HepG2 (cell line): ENCODE measurements around the gene MTA3. TPM values are rescaled to one million over a fixed set of nuclear protein-coding genes. Genes with fewer than 3 reads are reported as not detected.

Experiments used
- CBFB ChIP-seq: sonication (generic); formaldehyde crosslinking; IDR thresholded peaks from 2 replicates; pipeline ENCODE4 v1.4.0; 2020; ENCODE audit warnings: missing genetic modification reagents
- FOXM1 ChIP-seq: sonication (generic); formaldehyde crosslinking; IDR thresholded peaks from 2 replicates; pipeline ENCODE4 v1.5.0; 2020; ENCODE audit warnings: missing genetic modification reagents
- HDAC1 ChIP-seq: sonication (generic); formaldehyde crosslinking; IDR thresholded peaks from 2 replicates; pipeline ENCODE4 v1.5.1; 2020; ENCODE audit warnings: mild to moderate bottlenecking, missing genetic modification reagents
- HHEX ChIP-seq: IDR thresholded peaks from 2 replicates; pipeline ENCODE4 v1.6.1; 2016; ENCODE audit warnings: control low read depth
- HNRNPL ChIP-seq: fragments of 200-400 bp; formaldehyde crosslinking; IDR thresholded peaks from 2 replicates; pipeline ENCODE4 v1.6.1; 2017; ENCODE audit warnings: mild to moderate bottlenecking, low read depth, low read length
- LCORL ChIP-seq, 2 experiments: fragments of 450-650 bp in 1 of 2; sonication (generic) in 1 of 2; formaldehyde crosslinking in 1 of 2; IDR thresholded peaks; 2 replicates each; pipeline versions ENCODE4 v1.5.0 to v1.6.1; 2017 to 2020; ENCODE audit warnings: antibody characterized with exemption in 1 of 2, missing genetic modification reagents in 1 of 2
- MAZ ChIP-seq, 2 experiments: sonication (generic) in 1 of 2; formaldehyde crosslinking in 1 of 2; IDR thresholded peaks; 2 replicates each; pipeline versions ENCODE4 v1.5.0 to v1.6.1; 2012 to 2020; ENCODE audit warnings: low read depth in 2 of 2, mild to moderate bottlenecking in 2 of 2, borderline replicate concordance in 1 of 2, improper control_type of control experiment in 1 of 2, low read length in 1 of 2, missing genetic modification reagents in 1 of 2, moderate library complexity in 1 of 2
- MIER2 ChIP-seq: IDR thresholded peaks from 2 replicates; pipeline ENCODE4 v1.6.1; 2016; ENCODE audit warnings: missing biosample characterization, missing genetic modification reagents
- MTF2 ChIP-seq: sonication (generic); formaldehyde crosslinking; IDR thresholded peaks from 2 replicates; pipeline ENCODE4 v1.5.0; 2020; ENCODE audit warnings: missing genetic modification reagents, borderline replicate concordance
- MYNN ChIP-seq: sonication (generic); formaldehyde crosslinking; IDR thresholded peaks from 2 replicates; pipeline ENCODE4 v1.4.0; 2020; ENCODE audit warnings: mild to moderate bottlenecking, low read depth, missing genetic modification reagents
- POLR2A ChIP-seq, 2 experiments: IDR thresholded peaks; 2 replicates each; pipeline ENCODE4 v1.6.1; 2011; ENCODE audit warnings: low read depth in 2 of 2, low read length in 2 of 2, mild to moderate bottlenecking in 1 of 2, moderate library complexity in 1 of 2; ENCODE audit not compliant: insufficient read depth in 1 of 2
- TBX2 ChIP-seq: sonication (generic); formaldehyde crosslinking; IDR thresholded peaks from 2 replicates; pipeline ENCODE4 v1.5.0; 2020; ENCODE audit warnings: missing genetic modification reagents, mild to moderate bottlenecking, borderline replicate concordance
- ZMAT3 ChIP-seq: sonication (generic); formaldehyde crosslinking; conservative IDR thresholded peaks from 2 replicates; pipeline ENCODE4 v1.7.0; 2021; ENCODE audit warnings: missing genetic modification reagents
- ZNF350 ChIP-seq: sonication (generic); formaldehyde crosslinking; IDR thresholded peaks from 2 replicates; pipeline ENCODE4 v1.4.0; 2020; ENCODE audit warnings: mild to moderate bottlenecking, low read depth, missing genetic modification reagents, borderline replicate concordance
- ZNF777 ChIP-seq: sonication (generic); formaldehyde crosslinking; IDR thresholded peaks from 2 replicates; pipeline ENCODE4 v1.4.0; 2020; ENCODE audit warnings: missing genetic modification reagents
- ZNF790 ChIP-seq: sonication (generic); formaldehyde crosslinking; IDR thresholded peaks from 2 replicates; pipeline ENCODE4 v1.8.0; 2022; ENCODE audit warnings: missing genetic modification reagents, mild to moderate bottlenecking, borderline replicate concordance
- ZZZ3 ChIP-seq: sonication (generic); formaldehyde crosslinking; IDR thresholded peaks from 2 replicates; pipeline ENCODE4 v1.4.0; 2020; ENCODE audit warnings: missing genetic modification reagents, mild to moderate bottlenecking, borderline replicate concordance
- polyA plus RNA-seq, 8 experiments: library from polyadenylated mRNA; depleted of rRNA in 3 of 8; stranded (reverse) in 7 of 8; unstranded in 1 of 8; fragments of >200 nt; fragmentation: Illumina TruSeq in 4 of 8; extraction: Trizol in 4 of 8; gene quantifications; 2 replicates each; pipeline versions ENCODE4 v1.2.1 to v1.2.3, GENCODE V29; 2011 to 2016; ENCODE audit warnings: low read depth in 4 of 8, missing spikeins in 1 of 8, mixed read lengths in 1 of 8; ENCODE audit not compliant: insufficient read depth in 1 of 8
- total RNA-seq, 5 experiments: library from RNA; depleted of rRNA; stranded (reverse); fragments of >200 nt; fragmentation: Illumina TruSeq; extraction: Trizol; gene quantifications; 2 replicates each; pipeline ENCODE4 v1.2.3, GENCODE V29; 2016; ENCODE audit warnings: low read depth in 1 of 5
- TF ChIP-seq, protein P1 (sequence below), 2 experiments: sonication (generic) in 1 of 2; formaldehyde crosslinking in 1 of 2; IDR thresholded peaks; 2 replicates each; pipeline versions ENCODE4 v1.4.0 to v1.6.1; 2016 to 2020; ENCODE audit warnings: borderline replicate concordance in 1 of 2, low read depth in 1 of 2, mild to moderate bottlenecking in 1 of 2, missing genetic modification reagents in 1 of 2
- TF ChIP-seq, protein P2 (sequence below): sonication (generic); formaldehyde crosslinking; IDR thresholded peaks from 2 replicates; pipeline ENCODE4 v1.8.0; 2022; ENCODE audit warnings: mild to moderate bottlenecking, missing genetic modification reagents, borderline replicate concordance
- TF ChIP-seq, protein P3 (sequence below): sonication (generic); formaldehyde crosslinking; IDR thresholded peaks from 2 replicates; pipeline ENCODE4 v1.4.0; 2020; ENCODE audit warnings: missing genetic modification reagents; ENCODE audit errors: not compliant biosample characterization

The MTA3 gene
- total and polyA plus RNA-seq, 2 of the 13 experiments (the other 11 are each of a cell fraction or from before 2014, with no cell fraction given), result 48.8 to 77.8 TPM

DNA sequence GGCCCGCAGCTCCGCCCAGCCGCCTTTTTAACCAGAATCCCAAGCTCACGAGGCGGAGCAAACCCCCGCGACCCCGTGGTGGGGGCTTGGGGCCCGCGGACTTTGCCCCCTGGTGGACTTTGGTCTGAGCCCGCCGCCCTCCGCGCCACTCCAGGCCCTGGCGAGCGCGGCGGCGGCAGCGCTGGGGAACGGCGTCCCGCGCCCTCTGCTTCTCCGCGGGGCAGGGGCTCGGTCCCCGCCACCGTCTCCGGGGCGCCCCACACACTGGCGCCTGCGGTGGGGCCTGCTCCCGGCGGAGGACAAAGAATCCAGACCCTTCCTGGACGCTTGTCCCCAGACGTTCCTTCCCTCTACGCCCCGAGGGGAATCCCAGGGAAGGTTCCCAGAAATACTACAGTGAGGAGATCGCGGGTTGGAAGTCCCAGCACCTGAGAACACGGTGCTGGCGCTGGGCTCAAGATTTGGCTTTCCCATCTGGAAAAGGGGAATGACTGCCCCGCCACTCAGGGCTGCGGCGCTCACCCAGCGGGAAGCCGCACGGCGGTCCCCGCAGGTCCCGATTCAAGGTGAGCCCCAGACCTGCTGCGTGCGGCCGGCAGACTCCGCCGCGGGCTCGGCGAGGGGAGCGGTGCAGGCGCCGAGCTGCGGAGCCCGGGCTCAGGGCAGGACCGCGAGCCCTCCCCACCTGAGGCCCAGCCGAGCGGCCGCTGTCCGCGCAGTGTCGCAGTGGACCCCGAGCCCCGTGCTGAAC is 224.3 kb downstream of the MTA3 start, which contains the start of gene HAAO (continued):
- TF ChIP-seq, protein P1, sequence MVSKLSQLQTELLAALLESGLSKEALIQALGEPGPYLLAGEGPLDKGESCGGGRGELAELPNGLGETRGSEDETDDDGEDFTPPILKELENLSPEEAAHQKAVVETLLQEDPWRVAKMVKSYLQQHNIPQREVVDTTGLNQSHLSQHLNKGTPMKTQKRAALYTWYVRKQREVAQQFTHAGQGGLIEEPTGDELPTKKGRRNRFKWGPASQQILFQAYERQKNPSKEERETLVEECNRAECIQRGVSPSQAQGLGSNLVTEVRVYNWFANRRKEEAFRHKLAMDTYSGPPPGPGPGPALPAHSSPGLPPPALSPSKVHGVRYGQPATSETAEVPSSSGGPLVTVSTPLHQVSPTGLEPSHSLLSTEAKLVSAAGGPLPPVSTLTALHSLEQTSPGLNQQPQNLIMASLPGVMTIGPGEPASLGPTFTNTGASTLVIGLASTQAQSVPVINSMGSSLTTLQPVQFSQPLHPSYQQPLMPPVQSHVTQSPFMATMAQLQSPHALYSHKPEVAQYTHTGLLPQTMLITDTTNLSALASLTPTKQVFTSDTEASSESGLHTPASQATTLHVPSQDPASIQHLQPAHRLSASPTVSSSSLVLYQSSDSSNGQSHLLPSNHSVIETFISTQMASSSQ (IDR thresholded peaks at IDR 0.05; ENCODE audit: low read depth), result peak; percentile 57; the same call in 1 of the 2 replicates
- TF ChIP-seq, protein P1 (CRISPR knock-in tag; IDR thresholded peaks at IDR 0.05; ENCODE audit: borderline replicate concordance), result peak; percentile 91; the same call in 1 of the 2 replicates
- TF ChIP-seq MTF2 (CRISPR knock-in tag), result 0 out of 2 replicates have a peak, but pooled peaks have one; percentile 24
- TF ChIP-seq POLR2A (IDR thresholded peaks at IDR 0.05; ENCODE audit: insufficient read depth in 1 of 2, low read depth in 2 of 2, low read length in 2 of 2), result peak in 1 of 2 experiments; percentile 97; a peak in 2 of 4 replicates
- no peak for TF ChIP-seq HNRNPL
- TF ChIP-seq, protein P2, sequence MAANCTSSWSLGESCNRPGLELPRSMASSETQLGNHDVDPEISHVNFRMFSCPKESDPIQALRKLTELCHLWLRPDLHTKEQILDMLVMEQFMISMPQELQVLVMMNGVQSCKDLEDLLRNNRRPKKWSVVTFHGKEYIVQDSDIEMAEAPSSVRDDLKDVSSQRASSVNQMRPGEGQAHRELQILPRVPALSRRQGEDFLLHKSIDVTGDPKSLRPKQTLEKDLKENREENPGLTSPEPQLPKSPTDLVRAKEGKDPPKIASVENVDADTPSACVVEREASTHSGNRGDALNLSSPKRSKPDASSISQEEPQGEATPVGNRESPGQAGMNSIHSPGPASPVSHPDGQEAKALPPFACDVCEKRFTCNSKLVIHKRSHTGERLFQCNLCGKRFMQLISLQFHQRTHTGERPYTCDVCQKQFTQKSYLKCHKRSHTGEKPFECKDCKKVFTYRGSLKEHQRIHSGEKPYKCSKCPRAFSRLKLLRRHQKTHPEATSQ (CRISPR knock-in tag), result peak; percentile 64; the same call in 1 of the 2 replicates
- TF ChIP-seq CBFB (CRISPR knock-in tag), result peak; percentile 92
- no peak for TF ChIP-seq LCORL (IDR thresholded peaks at IDR 0.05)
- TF ChIP-seq LCORL (CRISPR knock-in tag; IDR thresholded peaks at IDR 0.05), result peak; percentile 99
- TF ChIP-seq ZMAT3 (CRISPR knock-in tag), result peak; percentile 99
- TF ChIP-seq ZNF777, result peak; percentile 93
- no peak for TF ChIP-seq ZZZ3
- peak; percentile 55 for TF ChIP-seq MYNN (CRISPR knock-in tag)
- TF ChIP-seq HHEX (CRISPR knock-in tag), result 0 out of 2 replicates have a peak, but pooled peaks have one; percentile 2
- TF ChIP-seq, protein P3, sequence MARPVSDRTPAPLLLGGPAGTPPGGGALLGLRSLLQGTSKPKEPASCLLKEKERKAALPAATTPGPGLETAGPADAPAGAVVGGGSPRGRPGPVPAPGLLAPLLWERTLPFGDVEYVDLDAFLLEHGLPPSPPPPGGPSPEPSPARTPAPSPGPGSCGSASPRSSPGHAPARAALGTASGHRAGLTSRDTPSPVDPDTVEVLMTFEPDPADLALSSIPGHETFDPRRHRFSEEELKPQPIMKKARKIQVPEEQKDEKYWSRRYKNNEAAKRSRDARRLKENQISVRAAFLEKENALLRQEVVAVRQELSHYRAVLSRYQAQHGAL (CRISPR knock-in tag), result peak; percentile 74
- peak; percentile 91 for TF ChIP-seq FOXM1
- peak; percentile 96 for TF ChIP-seq ZNF350
- TF ChIP-seq TBX2 (CRISPR knock-in tag), result peak; percentile 97
- TF ChIP-seq MIER2, result peak; percentile 86
- peak; percentile 98 for TF ChIP-seq HDAC1 (CRISPR knock-in tag)
- peak; percentile 93; the same call in 1 of the 2 replicates for TF ChIP-seq ZNF790 (CRISPR knock-in tag)
- TF ChIP-seq MAZ (IDR thresholded peaks at IDR 0.05; ENCODE audit: borderline replicate concordance, low read depth, low read length), result peak; percentile 99
- peak; percentile 100 for TF ChIP-seq MAZ (CRISPR knock-in tag; IDR thresholded peaks at IDR 0.05; ENCODE audit: low read depth)
